K562 (cell line): ENCODE data around the gene FBXO8. TPM values are rescaled to one million over a fixed set of nuclear protein-coding genes. Genes with fewer than 3 reads are reported as not detected.

Experiments
- ATAC-seq: fragments of 200-7000 bp; cut with Tn5 transposase; 3 replicates; pipeline ENCODE4 v1.9.1; 2020; ENCODE audit warnings: moderate library complexity
- BruUV-seq: library from RNA; stranded (reverse); fragments of 400-500 nt; replicated peaks from 2 replicates; lab custom pipeline; 2021; lab: Mats Ljungman, UMichigan
- CTCF ChIA-PET: fragments of 300-600 bp; formaldehyde crosslinking; extraction: SDS; loops from one replicate; lab custom pipeline; 2021; ENCODE audit warnings: low intra/inter-chr PET ratio; lab: Yijun Ruan, JAX
- POLR2A ChIA-PET: fragments of 300-600, 350-650 bp; sonication (Branson Sonifier 250); formaldehyde crosslinking; extraction: SDS; loops from one replicate; lab custom pipeline; 2021; ENCODE audit warnings: antibody characterized with exemption, inconsistent platforms; lab: Yijun Ruan, JAX
- DNase-seq, 4 experiments: peaks; one replicate each; pipeline versions ENCODE4 v3.0.0 to v3.0.0-alpha.2; 2011 to 2018; ENCODE audit warnings: low spot score in 3 of 4, mixed read lengths in 3 of 4; ENCODE audit errors: extremely low read depth in 1 of 4
- FAIRE-seq: peaks from 2 replicates; lab custom pipeline; 2011; peaks lifted over from hg19 to GRCh38; lab: Jason Lieb, UNC
- H2AFZ ChIP-seq: 2 replicates; pipeline ENCODE4 v1.6.0; 2011; ENCODE audit warnings: low read depth, low read length, control low read depth, inconsistent platforms
- H3K27ac ChIP-seq: fragments of 200-600 bp; 3 replicates; pipeline ENCODE4 v1.8.0; 2011; ENCODE audit warnings: low read depth, mild to moderate bottlenecking, control low read depth, inconsistent platforms, low read length, moderate library complexity, mixed read lengths; ENCODE audit errors: extremely low read depth
- H3K27me3 ChIP-seq, 2 experiments: fragments of 300-600 bp in 1 of 2; 2 replicates in 1 of 2; 3 replicates in 1 of 2; pipeline versions ENCODE4 v1.6.0 to v1.8.0; 2011; ENCODE audit warnings: inconsistent platforms in 2 of 2, low read length in 2 of 2, mild to moderate bottlenecking in 1 of 2, mixed read lengths in 1 of 2, moderate library complexity in 1 of 2; ENCODE audit not compliant: control insufficient read depth in 2 of 2, insufficient read depth in 2 of 2
- H3K36me3 ChIP-seq: fragments of 300-600 bp; 3 replicates; pipeline ENCODE4 v1.8.0; 2011; ENCODE audit warnings: mild to moderate bottlenecking, low read length, inconsistent platforms; ENCODE audit not compliant: control insufficient read depth, insufficient read depth
- H3K4me1 ChIP-seq, 2 experiments: fragments of 200-600 bp in 1 of 2; replicated peaks in 1 of 2; 2 replicates in 1 of 2; 3 replicates in 1 of 2; pipeline versions ENCODE4 v1.5.1 to v1.8.0; 2011; ENCODE audit warnings: inconsistent platforms in 2 of 2, low read length in 2 of 2, mild to moderate bottlenecking in 1 of 2, mixed read lengths in 1 of 2, moderate library complexity in 1 of 2; ENCODE audit not compliant: control insufficient read depth in 2 of 2, insufficient read depth in 2 of 2
- H3K4me2 ChIP-seq: 2 replicates; pipeline ENCODE4 v1.6.1; 2011; ENCODE audit warnings: low read length, control low read depth, inconsistent platforms, mixed read lengths; ENCODE audit not compliant: insufficient read depth
- H3K4me3 ChIP-seq: fragments of 200-600 bp; sonication (generic), shearing (Covaris generic); 2 replicates; pipeline ENCODE4 v1.5.1; 2016; ENCODE audit warnings: control low read depth, inconsistent platforms
- H3K79me2 ChIP-seq: fragments of 200-600 bp; 3 replicates; pipeline ENCODE4 v1.8.0; 2011; ENCODE audit warnings: low read length, inconsistent platforms; ENCODE audit not compliant: control insufficient read depth, insufficient read depth
- H3K9ac ChIP-seq, 2 experiments: 2 replicates each; pipeline versions ENCODE4 v1.6.0 to v1.6.1; 2011; ENCODE audit warnings: low read depth in 2 of 2, low read length in 2 of 2, control low read depth in 1 of 2, inconsistent platforms in 1 of 2, mild to moderate bottlenecking in 1 of 2, mixed read lengths in 1 of 2; ENCODE audit not compliant: insufficient read depth in 1 of 2
- H3K9me1 ChIP-seq: one replicate; pipeline ENCODE4 v1.6.0; 2011; ENCODE audit warnings: inconsistent platforms, mild to moderate bottlenecking, low read length, moderate library complexity; ENCODE audit not compliant: control insufficient read depth, insufficient read depth
- H3K9me3 ChIP-seq: replicated peaks from 2 replicates; pipeline ENCODE4 v1.5.1; 2011; ENCODE audit warnings: low read depth, low read length, inconsistent platforms; ENCODE audit not compliant: control insufficient read depth, insufficient read depth
- H4K20me1 ChIP-seq: replicated peaks from 2 replicates; pipeline ENCODE4 v1.6.1; 2011; ENCODE audit warnings: low read length, inconsistent platforms, mixed read lengths; ENCODE audit not compliant: control insufficient read depth, insufficient read depth
- BACH1 ChIP-seq: fragments of 200-800 bp; sonication (Bioruptor generic); IDR thresholded peaks from 2 replicates; pipeline ENCODE4 v1.6.1; 2016; ENCODE audit warnings: missing genetic modification characterization, missing compliant biosample characterization
- CGGBP1 ChIP-seq: fragments of 250-450 bp; sonication (Bioruptor Pico); IDR thresholded peaks from 2 replicates; pipeline ENCODE4 v1.9.0; 2021; ENCODE audit warnings: mild to moderate bottlenecking
- ETV6 ChIP-seq, 3 experiments: fragments of 150-350 bp in 1 of 3; sonication (generic) in 1 of 3; formaldehyde crosslinking in 1 of 3; IDR thresholded peaks; 2 replicates each; pipeline versions ENCODE4 v1.6.1 to v1.8.0; 2014 to 2022; ENCODE audit warnings: borderline replicate concordance in 2 of 3, low read depth in 2 of 3, antibody characterized with exemption in 1 of 3, low read length in 1 of 3, mild to moderate bottlenecking in 1 of 3, missing genetic modification reagents in 1 of 3
- HDAC3 ChIP-seq: fragments of 450-650 bp; IDR thresholded peaks from 2 replicates; pipeline ENCODE4 v1.6.1; 2018; ENCODE audit warnings: borderline replicate concordance, mild to moderate bottlenecking, moderate library complexity; ENCODE audit not compliant: partially characterized antibody
- IRF9 ChIP-seq: fragments of 450-650 bp; IDR thresholded peaks from 2 replicates; pipeline ENCODE4 v1.6.1; 2016; ENCODE audit warnings: missing biosample characterization, missing genetic modification characterization
- TGIF2 ChIP-seq: sonication (generic); formaldehyde crosslinking; IDR thresholded peaks from 2 replicates; pipeline ENCODE4 v1.8.1; 2022; ENCODE audit warnings: mild to moderate bottlenecking, missing genetic modification reagents, moderate library complexity
- ZKSCAN8 ChIP-seq: fragments of 200-800 bp; sonication (Bioruptor generic); IDR thresholded peaks from 2 replicates; pipeline ENCODE4 v1.6.1; 2016; ENCODE audit warnings: missing genetic modification characterization, missing compliant biosample characterization
- WGBS: fragments of 100-300 bp; shearing (Covaris generic); methylation state at CpG from one replicate; pipeline ENCODE4 v1.1.6; 2016; ENCODE audit warnings: low coverage, mixed read lengths; ENCODE audit not compliant: insufficient coverage; ENCODE audit errors: missing lambda C conversion rate; 5-methylcytosine and 5-hydroxymethylcytosine counted together
- in situ Hi-C: fragments of 300-500 bp; cut with MboI; formaldehyde crosslinking; loops from 4 replicates; pipeline ENCODE4 v1.15.0; 2018; ENCODE audit warnings: inconsistent platforms, mixed read lengths
- intact Hi-C: fragments of 100-400 bp; cut with micrococcal nuclease; formaldehyde crosslinking; loops from 2 replicates; pipeline ENCODE4 v1.14.2; 2022
- polyA plus RNA-seq, 8 experiments: library from polyadenylated mRNA; depleted of rRNA in 4 of 8; stranded (reverse) in 5 of 8; unstranded in 3 of 8; fragments of >200 nt; fragmentation: Nextera tagmentation in 2 of 8; fragmentation: Illumina TruSeq in 1 of 8; extraction: Ambion mirVana in 2 of 8; extraction: Trizol in 1 of 8; gene quantifications; 2 replicates each; pipeline versions ENCODE4 v1.2.1 to v1.2.3, GENCODE V29; 2011 to 2014; ENCODE audit warnings: inconsistent platforms in 1 of 8, missing spikeins in 1 of 8
- total RNA-seq, 7 experiments: library from RNA; depleted of rRNA in 6 of 7; stranded (reverse); fragments of >200 nt in 6 of 7; fragmentation: Illumina TruSeq in 2 of 7; extraction: Trizol in 2 of 7; gene quantifications; 2 replicates each; pipeline versions ENCODE4 v1.2.1 to v1.2.3, GENCODE V29; 2011 to 2021; ENCODE audit warnings: low replicate concordance in 1 of 7
- TF ChIP-seq, protein P1 (sequence below): fragments of 450-650 bp; IDR thresholded peaks from 2 replicates; pipeline ENCODE4 v1.6.1; 2016; ENCODE audit warnings: low read depth, mild to moderate bottlenecking, moderate library complexity

Gene FBXO8
- total and polyA plus RNA-seq, 9 of the 15 experiments (the other 6 are each of a cell fraction or from before 2014, with no cell fraction given): 12.9 to 27.1 (median 14.8) TPM

DNA sequence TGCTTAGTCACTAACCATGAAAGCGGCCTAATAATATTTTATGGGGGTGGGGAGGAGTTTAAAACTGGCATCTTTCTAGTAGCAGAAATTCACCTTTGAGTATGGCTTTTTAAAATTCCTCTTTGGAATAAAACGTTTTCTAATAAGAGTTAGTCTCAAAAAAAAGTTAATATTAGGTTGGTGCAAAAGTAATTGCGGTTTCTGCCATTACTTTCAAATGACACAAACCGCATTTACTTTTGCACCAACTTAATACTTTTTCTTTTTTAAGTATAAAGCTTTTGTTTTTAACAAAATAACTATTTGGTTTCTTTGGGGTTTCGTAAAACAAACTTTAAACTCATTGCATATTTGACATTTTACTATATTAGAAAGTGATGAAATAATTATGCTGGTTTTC lies 68.4 kb downstream of the FBXO8 start (continued):
- TF ChIP-seq HDAC3 (no peak), BACH1 (tag) (no peak), TGIF2 (no peak), ETV6 (IDR thresholded peaks at IDR 0.05; ENCODE audit: borderline replicate concordance in 1 of 2, low read depth in 2 of 2, low read length in 1 of 2) (no peak), ETV6 (CRISPR knock-in tag; IDR thresholded peaks at IDR 0.05; ENCODE audit: borderline replicate concordance) (no peak), IRF9 (tag) (no peak)
- TF ChIP-seq, all 486 proteins: peak for 0

- DNase-seq: no peak
- 89% methylated on average over 36 of the region's 47 CpGs for WGBS
Measured at GRCh38 chr4:174214101-174214878, 69.2 kb downstream of the FBXO8 start.

More at GRCh38 chr4:174214101-174214878, 69.2 kb downstream of the FBXO8 start:
- Histone ChIP-seq H3K4me2 (no peak overlapping the region), H3K27ac (no peak overlapping the region), H3K36me3 (no peaks in the 10 kb centered on the region), H3K9me3 (peaks cover 5% of the 10 kb centered on the region; the same call in 1 of the 2 replicates), H3K79me2 (no peaks in the 10 kb centered on the region), H3K4me3 (no peak overlapping the region), H3K9me1 (no peaks in the 10 kb centered on the region), H3K9ac (no peak overlapping the region), H4K20me1 (no peaks in the 10 kb centered on the region), H3K27me3 (no peaks in the 10 kb centered on the region), H3K4me1 (no peaks in the 10 kb centered on the region), H2AFZ (no peak overlapping the region)
- ATAC-seq: no peak
- TF ChIP-seq CGGBP1 (no peak), ZKSCAN8 (CRISPR knock-in tag) (no peak)
- TF ChIP-seq, protein P1, sequence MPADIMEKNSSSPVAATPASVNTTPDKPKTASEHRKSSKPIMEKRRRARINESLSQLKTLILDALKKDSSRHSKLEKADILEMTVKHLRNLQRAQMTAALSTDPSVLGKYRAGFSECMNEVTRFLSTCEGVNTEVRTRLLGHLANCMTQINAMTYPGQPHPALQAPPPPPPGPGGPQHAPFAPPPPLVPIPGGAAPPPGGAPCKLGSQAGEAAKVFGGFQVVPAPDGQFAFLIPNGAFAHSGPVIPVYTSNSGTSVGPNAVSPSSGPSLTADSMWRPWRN: no peak
- intact Hi-C loops (no loop called here), in situ Hi-C loops (no loop called here)
- no peak for FAIRE-seq
- no TSS peak for BruUV-seq
- POLR2A ChIA-PET: no interaction called here
- CTCF ChIA-PET: no interaction called here
